Kidney (tissue), 14 donors: ENCODE results near the gene ZFYVE1. TPM values are rescaled to one million over a fixed set of nuclear protein-coding genes. Genes with fewer than 3 reads are reported as not detected.

Experiments used
- DNase-seq, 5 donors: peaks; one replicate each; pipeline ENCODE4 v3.0.0-alpha.2; 2013 to 2020
- FAIRE-seq: peaks from 2 replicates; lab custom pipeline; 2012; peaks lifted over from hg19 to GRCh38; lab: Jason Lieb, UNC
- H3K27ac ChIP-seq, 2 donors: one replicate each; pipeline ENCODE4 v1.7.0; 2013; ENCODE audit warnings: low read depth in 2 of 2, low read length in 2 of 2, inconsistent platforms in 1 of 2
- H3K27me3 ChIP-seq: one replicate; pipeline ENCODE4 v1.7.1; 2013; ENCODE audit warnings: low read length, inconsistent platforms; ENCODE audit not compliant: control insufficient read depth, insufficient read depth
- H3K36me3 ChIP-seq, 3 donors: one replicate each; pipeline versions ENCODE4 v1.7.0 to v1.7.1; 2013; ENCODE audit warnings: low read length in 3 of 3, control low read depth in 1 of 3, inconsistent platforms in 1 of 3; ENCODE audit not compliant: insufficient read depth in 3 of 3, control insufficient read depth in 2 of 3
- H3K4me1 ChIP-seq, 3 donors: one replicate each; pipeline versions ENCODE4 v1.7.0 to v1.7.1; 2013; ENCODE audit warnings: low read length in 3 of 3, inconsistent platforms in 1 of 3, low read depth in 1 of 3; ENCODE audit not compliant: control insufficient read depth in 2 of 3, insufficient read depth in 2 of 3
- H3K4me3 ChIP-seq, 3 donors: one replicate each; pipeline versions ENCODE4 v1.7.0 to v1.8.1; 2013; ENCODE audit warnings: low read length in 3 of 3, control low read depth in 1 of 3, inconsistent platforms in 1 of 3
- H3K9ac ChIP-seq, 3 donors: one replicate each; pipeline versions ENCODE4 v1.7.0 to v1.7.1; 2013; ENCODE audit warnings: low read length in 3 of 3, control low read depth in 1 of 3, inconsistent platforms in 1 of 3
- H3K9me3 ChIP-seq, 3 donors: one replicate each; pipeline versions ENCODE4 v1.7.0 to v1.7.1; 2013; ENCODE audit warnings: low read length in 3 of 3, control low read depth in 1 of 3, inconsistent platforms in 1 of 3; ENCODE audit not compliant: control insufficient read depth in 2 of 3, insufficient read depth in 1 of 3
- intact Hi-C: fragments of 100-400 bp; cut with DNase I; formaldehyde crosslinking; loops from one replicate; pipeline ENCODE4 v1.11.1; 2022
- polyA plus RNA-seq: library from polyadenylated mRNA; stranded (reverse); fragments of 350-450 nt; fragmentation: Illumina TruSeq; extraction: RNeasy Lipid Tissue Mini Kit (QIAGEN cat#74804); gene quantifications from one replicate; pipeline ENCODE4 v1.2.3, GENCODE V29; 2014; ENCODE audit warnings: low read depth, low replicate concordance; ENCODE audit not compliant: insufficient read depth
- total RNA-seq: library from RNA; stranded (reverse); fragmentation: NEBNext Ultra II Directional; extraction: Animal tissue kit (Norgen Biotek cat#: 25700); gene quantifications from one replicate; pipeline ENCODE4 v1.2.1, GENCODE V29; 2021
- TF ChIP-seq, protein P1 (sequence below): IDR thresholded peaks from 3 replicates; pipeline ENCODE4 v1.5.1; 2012; ENCODE audit warnings: mild to moderate bottlenecking, moderate library complexity, borderline replicate concordance; ENCODE audit not compliant: insufficient read depth; ENCODE audit errors: extremely low read depth
- donor health status: control.
- donor health status: control.
- donor health status: control.
- donor health status: control.
- donor health status: control.
- donor health status: DM: yes; HTN: yes; CAD: no.
- donor health status: Normal renal cell carcinoma (clear cell type).

Gene ZFYVE1
- total and polyA plus RNA-seq, 2 donors from 2014 or later, result 10.7 to 18.8 TPM

DNA sequence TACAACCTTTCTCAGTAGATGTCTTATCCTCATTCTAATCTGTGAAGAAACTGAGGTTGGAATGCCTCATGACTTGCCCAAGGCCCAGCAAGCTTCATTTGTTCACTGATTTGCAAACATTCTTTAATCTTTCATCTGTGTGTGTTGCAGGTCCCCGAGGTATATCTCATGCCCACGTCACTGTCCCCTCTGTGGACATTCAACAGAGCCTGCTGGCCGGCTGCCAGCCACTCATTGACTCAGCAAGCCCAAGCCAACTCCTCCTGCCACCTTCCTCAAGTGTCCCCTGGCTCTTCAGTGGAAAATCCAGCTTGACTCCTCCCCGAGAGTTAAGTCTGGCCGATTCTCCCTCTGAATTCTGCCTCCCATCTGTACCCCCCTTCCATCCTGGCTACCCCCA, 102.6 kb downstream of the ZFYVE1 start:
- Histone ChIP-seq H3K27me3 (no peaks in the 10 kb centered on the region), H3K9ac (no peak overlapping the region), H3K36me3 (no peaks in the 10 kb centered on the region), H3K27ac (no peak overlapping the region), H3K4me3 (no peak overlapping the region), H3K9me3 (no peaks in the 10 kb centered on the region), H3K4me1 (no peaks in the 10 kb centered on the region)
- TF ChIP-seq, protein P1, sequence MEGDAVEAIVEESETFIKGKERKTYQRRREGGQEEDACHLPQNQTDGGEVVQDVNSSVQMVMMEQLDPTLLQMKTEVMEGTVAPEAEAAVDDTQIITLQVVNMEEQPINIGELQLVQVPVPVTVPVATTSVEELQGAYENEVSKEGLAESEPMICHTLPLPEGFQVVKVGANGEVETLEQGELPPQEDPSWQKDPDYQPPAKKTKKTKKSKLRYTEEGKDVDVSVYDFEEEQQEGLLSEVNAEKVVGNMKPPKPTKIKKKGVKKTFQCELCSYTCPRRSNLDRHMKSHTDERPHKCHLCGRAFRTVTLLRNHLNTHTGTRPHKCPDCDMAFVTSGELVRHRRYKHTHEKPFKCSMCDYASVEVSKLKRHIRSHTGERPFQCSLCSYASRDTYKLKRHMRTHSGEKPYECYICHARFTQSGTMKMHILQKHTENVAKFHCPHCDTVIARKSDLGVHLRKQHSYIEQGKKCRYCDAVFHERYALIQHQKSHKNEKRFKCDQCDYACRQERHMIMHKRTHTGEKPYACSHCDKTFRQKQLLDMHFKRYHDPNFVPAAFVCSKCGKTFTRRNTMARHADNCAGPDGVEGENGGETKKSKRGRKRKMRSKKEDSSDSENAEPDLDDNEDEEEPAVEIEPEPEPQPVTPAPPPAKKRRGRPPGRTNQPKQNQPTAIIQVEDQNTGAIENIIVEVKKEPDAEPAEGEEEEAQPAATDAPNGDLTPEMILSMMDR, result no peak
- intact Hi-C loops, result no loop called here
- DNase-seq, result no peak
- FAIRE-seq, result no peak

DNA sequence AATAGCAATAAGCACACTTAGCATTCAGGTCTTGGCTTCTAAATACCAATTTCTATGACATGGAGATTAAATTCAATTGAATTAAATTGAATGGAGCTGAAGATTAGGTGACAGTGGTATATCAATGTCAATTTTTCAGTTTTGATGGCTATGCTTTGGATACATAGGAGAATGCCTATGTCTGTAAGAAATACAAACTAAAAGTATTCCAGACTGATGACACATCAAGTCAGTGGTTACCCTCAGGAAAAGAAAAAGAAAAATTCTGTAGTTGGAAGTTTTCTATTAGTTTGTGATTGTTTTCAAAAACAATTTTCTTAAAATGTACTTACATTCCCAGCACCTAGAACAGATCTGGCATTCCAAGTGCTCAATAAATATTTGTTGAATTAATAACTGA, 105.5 kb downstream of the ZFYVE1 start:
- Histone ChIP-seq H3K36me3 (no peaks in the 10 kb centered on the region), H3K4me1 (peaks cover 0 to 6% (median 0%) of the 10 kb centered on the region in 3 donors), H3K27ac (no peak overlapping the region), H3K9me3 (no peaks in the 10 kb centered on the region), H3K27me3 (no peaks in the 10 kb centered on the region), H3K9ac (no peak overlapping the region), H3K4me3 (no peak overlapping the region)
- TF ChIP-seq, protein P1, result no peak
- no peak for DNase-seq
- intact Hi-C loops, result no loop called here
- no peak for FAIRE-seq

DNA sequence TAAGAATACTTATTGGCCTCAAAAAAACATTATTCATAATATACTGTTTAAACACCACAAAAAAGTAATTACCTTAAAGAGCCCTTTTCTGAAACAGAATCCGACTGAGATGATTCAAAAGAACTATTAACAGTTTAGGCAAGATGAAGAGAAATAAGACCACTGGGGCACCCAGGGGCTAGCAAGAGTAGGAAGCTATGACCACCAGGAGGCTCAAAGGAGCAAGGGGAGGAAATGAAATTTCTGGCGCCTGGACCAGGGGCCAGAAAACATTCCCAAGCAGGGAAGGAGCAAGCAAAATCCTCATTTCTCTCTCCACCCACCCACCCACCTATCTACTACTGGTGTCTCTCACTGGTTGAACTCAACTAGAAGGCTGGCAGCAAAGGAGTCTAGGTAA, 106.9 kb downstream of the ZFYVE1 start:
- intact Hi-C loops, result no loop called here
- Histone ChIP-seq H3K36me3 (no peaks in the 10 kb centered on the region), H3K4me1 (peaks cover 0 to 6% (median 0%) of the 10 kb centered on the region in 3 donors), H3K27ac (no peak overlapping the region), H3K9ac (no peak overlapping the region), H3K27me3 (no peaks in the 10 kb centered on the region), H3K9me3 (no peaks in the 10 kb centered on the region), H3K4me3 (no peak overlapping the region)
- TF ChIP-seq, protein P1, result no peak
- FAIRE-seq, result no peak
- DNase-seq, result no peak

Other genes starting within 250 kb of the ZFYVE1 start
- 2.8 TPM for gene DPF3, start 133.0 kb downstream of the ZFYVE1 start, total RNA-seq
- gene DPF3, start 133.0 kb downstream of the ZFYVE1 start, polyA plus RNA-seq, result 2.3 TPM
- gene DCAF4, start 100.6 kb downstream of the ZFYVE1 start, total RNA-seq, result 23.1 TPM
- gene DCAF4, start 100.6 kb downstream of the ZFYVE1 start, polyA plus RNA-seq, result 11.0 TPM
- 70.0 TPM for gene RBM25, start 31.4 kb upstream of the ZFYVE1 start, total RNA-seq
- gene RBM25, start 31.4 kb upstream of the ZFYVE1 start, polyA plus RNA-seq, result 18.8 TPM
- 68.6 TPM for gene PSEN1, start 109.4 kb upstream of the ZFYVE1 start, total RNA-seq
- gene PSEN1, start 109.4 kb upstream of the ZFYVE1 start, polyA plus RNA-seq, result 33.5 TPM
- gene PAPLN, start 210.4 kb upstream of the ZFYVE1 start, total RNA-seq, result 132 TPM
- gene PAPLN, start 210.4 kb upstream of the ZFYVE1 start, polyA plus RNA-seq, result 19.1 TPM